Measurements from ENCODE around the gene PCIF1.
A peak's percentile ranks its signal among the peaks of the same experiment; 100 is the strongest.

The PCIF1 gene

GRCh38 chr20:45933266-45934045 is 1.0 kb upstream of the PCIF1 start (continued):
- TF ChIP-seq ZNF518A (tag by site-specific recombination; conservative IDR thresholded peaks at IDR 0.05; ENCODE audit: low read depth) (no peak), ATF2 (tag by site-specific recombination; IDR thresholded peaks at IDR 0.05; ENCODE audit: low read depth) (no peak), ZNF248 (tag by site-specific recombination; IDR thresholded peaks at IDR 0.05) (no peak), BCL11B (tag by site-specific recombination; IDR thresholded peaks at IDR 0.05; ENCODE audit: low read depth) (no peak), YY2 (tag by site-specific recombination; IDR thresholded peaks at IDR 0.05) (no peak), ZNF211 (tag by site-specific recombination; IDR thresholded peaks at IDR 0.05; ENCODE audit: low read depth) (no peak), KLF7 (tag by site-specific recombination; IDR thresholded peaks at IDR 0.05; ENCODE audit: borderline replicate concordance) (no peak), INSM2 (tag by site-specific recombination; IDR thresholded peaks at IDR 0.05) (no peak), ZNF473 (tag by site-specific recombination; IDR thresholded peaks at IDR 0.05) (no peak), ZNF155 (tag by site-specific recombination; IDR thresholded peaks at IDR 0.05) (no peak), ZNF792 (tag by site-specific recombination; IDR thresholded peaks at IDR 0.05) (no peak), ZNF214 (tag by site-specific recombination; IDR thresholded peaks at IDR 0.05; ENCODE audit: borderline replicate concordance) (no peak), ZNF654 (tag by site-specific recombination; IDR thresholded peaks at IDR 0.05; ENCODE audit: low read depth) (0 out of 2 replicates have a peak, but pooled peaks have one; percentile 10), PRDM1 (tag by site-specific recombination; IDR thresholded peaks at IDR 0.05) (no peak), ZNF600 (tag by site-specific recombination; IDR thresholded peaks at IDR 0.05) (no peak), ZNF138 (tag by site-specific recombination; IDR thresholded peaks at IDR 0.05; ENCODE audit: borderline replicate concordance) (no peak), ZNF354C (tag by site-specific recombination; IDR thresholded peaks at IDR 0.05; ENCODE audit: borderline replicate concordance, low read depth) (no peak), ZNF610 (tag by site-specific recombination; IDR thresholded peaks at IDR 0.05; ENCODE audit: borderline replicate concordance) (no peak), GLIS2 (tag by site-specific recombination; IDR thresholded peaks at IDR 0.05) (no peak)
- TF ChIP-seq, protein P1, sequence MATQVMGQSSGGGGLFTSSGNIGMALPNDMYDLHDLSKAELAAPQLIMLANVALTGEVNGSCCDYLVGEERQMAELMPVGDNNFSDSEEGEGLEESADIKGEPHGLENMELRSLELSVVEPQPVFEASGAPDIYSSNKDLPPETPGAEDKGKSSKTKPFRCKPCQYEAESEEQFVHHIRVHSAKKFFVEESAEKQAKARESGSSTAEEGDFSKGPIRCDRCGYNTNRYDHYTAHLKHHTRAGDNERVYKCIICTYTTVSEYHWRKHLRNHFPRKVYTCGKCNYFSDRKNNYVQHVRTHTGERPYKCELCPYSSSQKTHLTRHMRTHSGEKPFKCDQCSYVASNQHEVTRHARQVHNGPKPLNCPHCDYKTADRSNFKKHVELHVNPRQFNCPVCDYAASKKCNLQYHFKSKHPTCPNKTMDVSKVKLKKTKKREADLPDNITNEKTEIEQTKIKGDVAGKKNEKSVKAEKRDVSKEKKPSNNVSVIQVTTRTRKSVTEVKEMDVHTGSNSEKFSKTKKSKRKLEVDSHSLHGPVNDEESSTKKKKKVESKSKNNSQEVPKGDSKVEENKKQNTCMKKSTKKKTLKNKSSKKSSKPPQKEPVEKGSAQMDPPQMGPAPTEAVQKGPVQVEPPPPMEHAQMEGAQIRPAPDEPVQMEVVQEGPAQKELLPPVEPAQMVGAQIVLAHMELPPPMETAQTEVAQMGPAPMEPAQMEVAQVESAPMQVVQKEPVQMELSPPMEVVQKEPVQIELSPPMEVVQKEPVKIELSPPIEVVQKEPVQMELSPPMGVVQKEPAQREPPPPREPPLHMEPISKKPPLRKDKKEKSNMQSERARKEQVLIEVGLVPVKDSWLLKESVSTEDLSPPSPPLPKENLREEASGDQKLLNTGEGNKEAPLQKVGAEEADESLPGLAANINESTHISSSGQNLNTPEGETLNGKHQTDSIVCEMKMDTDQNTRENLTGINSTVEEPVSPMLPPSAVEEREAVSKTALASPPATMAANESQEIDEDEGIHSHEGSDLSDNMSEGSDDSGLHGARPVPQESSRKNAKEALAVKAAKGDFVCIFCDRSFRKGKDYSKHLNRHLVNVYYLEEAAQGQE (tag by site-specific recombination; IDR thresholded peaks at IDR 0.05) = no peak
- TF ChIP-seq, protein P2, sequence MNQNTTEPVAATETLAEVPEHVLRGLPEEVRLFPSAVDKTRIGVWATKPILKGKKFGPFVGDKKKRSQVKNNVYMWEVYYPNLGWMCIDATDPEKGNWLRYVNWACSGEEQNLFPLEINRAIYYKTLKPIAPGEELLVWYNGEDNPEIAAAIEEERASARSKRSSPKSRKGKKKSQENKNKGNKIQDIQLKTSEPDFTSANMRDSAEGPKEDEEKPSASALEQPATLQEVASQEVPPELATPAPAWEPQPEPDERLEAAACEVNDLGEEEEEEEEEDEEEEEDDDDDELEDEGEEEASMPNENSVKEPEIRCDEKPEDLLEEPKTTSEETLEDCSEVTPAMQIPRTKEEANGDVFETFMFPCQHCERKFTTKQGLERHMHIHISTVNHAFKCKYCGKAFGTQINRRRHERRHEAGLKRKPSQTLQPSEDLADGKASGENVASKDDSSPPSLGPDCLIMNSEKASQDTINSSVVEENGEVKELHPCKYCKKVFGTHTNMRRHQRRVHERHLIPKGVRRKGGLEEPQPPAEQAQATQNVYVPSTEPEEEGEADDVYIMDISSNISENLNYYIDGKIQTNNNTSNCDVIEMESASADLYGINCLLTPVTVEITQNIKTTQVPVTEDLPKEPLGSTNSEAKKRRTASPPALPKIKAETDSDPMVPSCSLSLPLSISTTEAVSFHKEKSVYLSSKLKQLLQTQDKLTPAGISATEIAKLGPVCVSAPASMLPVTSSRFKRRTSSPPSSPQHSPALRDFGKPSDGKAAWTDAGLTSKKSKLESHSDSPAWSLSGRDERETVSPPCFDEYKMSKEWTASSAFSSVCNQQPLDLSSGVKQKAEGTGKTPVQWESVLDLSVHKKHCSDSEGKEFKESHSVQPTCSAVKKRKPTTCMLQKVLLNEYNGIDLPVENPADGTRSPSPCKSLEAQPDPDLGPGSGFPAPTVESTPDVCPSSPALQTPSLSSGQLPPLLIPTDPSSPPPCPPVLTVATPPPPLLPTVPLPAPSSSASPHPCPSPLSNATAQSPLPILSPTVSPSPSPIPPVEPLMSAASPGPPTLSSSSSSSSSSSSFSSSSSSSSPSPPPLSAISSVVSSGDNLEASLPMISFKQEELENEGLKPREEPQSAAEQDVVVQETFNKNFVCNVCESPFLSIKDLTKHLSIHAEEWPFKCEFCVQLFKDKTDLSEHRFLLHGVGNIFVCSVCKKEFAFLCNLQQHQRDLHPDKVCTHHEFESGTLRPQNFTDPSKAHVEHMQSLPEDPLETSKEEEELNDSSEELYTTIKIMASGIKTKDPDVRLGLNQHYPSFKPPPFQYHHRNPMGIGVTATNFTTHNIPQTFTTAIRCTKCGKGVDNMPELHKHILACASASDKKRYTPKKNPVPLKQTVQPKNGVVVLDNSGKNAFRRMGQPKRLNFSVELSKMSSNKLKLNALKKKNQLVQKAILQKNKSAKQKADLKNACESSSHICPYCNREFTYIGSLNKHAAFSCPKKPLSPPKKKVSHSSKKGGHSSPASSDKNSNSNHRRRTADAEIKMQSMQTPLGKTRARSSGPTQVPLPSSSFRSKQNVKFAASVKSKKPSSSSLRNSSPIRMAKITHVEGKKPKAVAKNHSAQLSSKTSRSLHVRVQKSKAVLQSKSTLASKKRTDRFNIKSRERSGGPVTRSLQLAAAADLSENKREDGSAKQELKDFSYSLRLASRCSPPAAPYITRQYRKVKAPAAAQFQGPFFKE (tag by site-specific recombination; IDR thresholded peaks at IDR 0.05; ENCODE audit: borderline replicate concordance) = no peak

Measured in HEK293 (cell line).